Osteocyte (in vitro differentiated cells): ENCODE measurements around the gene PRKCE. TPM values are rescaled to one million over a fixed set of nuclear protein-coding genes. Genes with fewer than 3 reads are reported as not detected.

ENCODE experiments used
- DNase-seq: peaks from one replicate; pipeline ENCODE4 v3.0.0; 2021; ENCODE audit warnings: mixed read lengths; ENCODE audit not compliant: unreplicated experiment; ENCODE audit errors: extremely low spot score
- H3K27ac Mint-ChIP-seq: one replicate; pipeline ENCODE4 v1.8.0; 2021; ENCODE audit warnings: mild to moderate bottlenecking, mixed read lengths; ENCODE audit not compliant: unreplicated experiment
- H3K27me3 Mint-ChIP-seq: one replicate; pipeline ENCODE4 v1.8.0; 2021; ENCODE audit warnings: mixed read lengths; ENCODE audit not compliant: unreplicated experiment
- H3K36me3 Mint-ChIP-seq: one replicate; pipeline ENCODE4 v1.8.0; 2021; ENCODE audit warnings: mixed read lengths; ENCODE audit not compliant: unreplicated experiment
- H3K4me1 Mint-ChIP-seq: one replicate; pipeline ENCODE4 v1.8.0; 2021; ENCODE audit warnings: mixed read lengths; ENCODE audit not compliant: unreplicated experiment
- H3K4me3 Mint-ChIP-seq: one replicate; pipeline ENCODE4 v1.8.0; 2021; ENCODE audit warnings: mild to moderate bottlenecking, moderate library complexity, mixed read lengths; ENCODE audit not compliant: unreplicated experiment
- H3K9me3 Mint-ChIP-seq: one replicate; pipeline ENCODE4 v1.8.0; 2021; ENCODE audit warnings: mixed read lengths; ENCODE audit not compliant: unreplicated experiment
- CTCF ChIP-seq: fragments of 200-600 bp; sonication (generic); IDR thresholded peaks from 2 replicates; pipeline ENCODE4 v1.5.0; 2021; ENCODE audit warnings: antibody characterized with exemption, mild to moderate bottlenecking, moderate library complexity
- total RNA-seq: library from RNA; stranded (reverse); gene quantifications from 2 replicates; pipeline ENCODE4 v1.2.1, GENCODE V29; 2021

PRKCE gene
- total RNA-seq, 1 donor from 2014 or later, result 13.8 TPM

GRCh38 chr2:46012618-46013240 lies 361.3 kb downstream of the PRKCE start:
- H3K27me3 Mint-ChIP-seq, result no peaks in the 10 kb centered on the region
- TF ChIP-seq CTCF, result no peak
- H3K27ac Mint-ChIP-seq, result no peak overlapping the region
- H3K9me3 Mint-ChIP-seq, result no peaks in the 10 kb centered on the region
- H3K36me3 Mint-ChIP-seq, result peaks cover 11% of the 10 kb centered on the region
- H3K4me1 Mint-ChIP-seq, result peaks cover 39% of the 10 kb centered on the region
- no peak for DNase-seq
- H3K4me3 Mint-ChIP-seq, result no peak overlapping the region

GRCh38 chr2:46013726-46014125 lies 362.3 kb downstream of the PRKCE start:
- Mint-ChIP-seq H3K4me3 (no peak overlapping the region), H3K4me1 (peaks cover 39% of the 10 kb centered on the region), H3K9me3 (no peaks in the 10 kb centered on the region), H3K27ac (no peak overlapping the region), H3K36me3 (peaks cover 11% of the 10 kb centered on the region), H3K27me3 (no peaks in the 10 kb centered on the region)
- DNase-seq, result no peak
- no peak for TF ChIP-seq CTCF

GRCh38 chr2:46014911-46015654 lies 363.6 kb downstream of the PRKCE start:
- H3K4me1 Mint-ChIP-seq, result peaks cover 37% of the 10 kb centered on the region
- no peak for TF ChIP-seq CTCF
- peaks cover 11% of the 10 kb centered on the region for H3K36me3 Mint-ChIP-seq
- H3K4me3 Mint-ChIP-seq, result peak overlapping the region; percentile 34
- no peaks in the 10 kb centered on the region for H3K9me3 Mint-ChIP-seq
- peak overlapping the region; percentile 89 for H3K27ac Mint-ChIP-seq
- no peaks in the 10 kb centered on the region for H3K27me3 Mint-ChIP-seq
- no peak for DNase-seq

GRCh38 chr2:46015671-46016070 lies 364.2 kb downstream of the PRKCE start:
- peak overlapping the region; percentile 89 for H3K27ac Mint-ChIP-seq
- peak overlapping the region; percentile 34 for H3K4me3 Mint-ChIP-seq
- H3K9me3 Mint-ChIP-seq, result no peaks in the 10 kb centered on the region
- H3K27me3 Mint-ChIP-seq, result no peaks in the 10 kb centered on the region
- no peak for DNase-seq
- peaks cover 17% of the 10 kb centered on the region for H3K36me3 Mint-ChIP-seq
- peaks cover 37% of the 10 kb centered on the region for H3K4me1 Mint-ChIP-seq
- TF ChIP-seq CTCF, result no peak

- H3K27me3 Mint-ChIP-seq, result no peaks in the 10 kb centered on the region
- H3K36me3 Mint-ChIP-seq, result peaks cover 17% of the 10 kb centered on the region
- H3K27ac Mint-ChIP-seq, result peak overlapping the region; percentile 89
- H3K9me3 Mint-ChIP-seq, result no peaks in the 10 kb centered on the region
- H3K4me1 Mint-ChIP-seq, result peaks cover 37% of the 10 kb centered on the region
- no peak for DNase-seq
- no peak overlapping the region for H3K4me3 Mint-ChIP-seq
- TF ChIP-seq CTCF, result no peak
Observed at GRCh38 chr2:46016091-46016490, 364.6 kb downstream of the PRKCE start.
